Fibroblast of the aortic adventitia (primary cell): Measurements from ENCODE around the gene ECHS1. TPM values are rescaled to one million over a fixed set of nuclear protein-coding genes. Genes with fewer than 3 reads are reported as not detected.

Source experiments
- DNase-seq: peaks from one replicate; pipeline ENCODE4 v3.0.0-alpha.2; 2010; ENCODE audit warnings: low read depth
- H3K4me3 ChIP-seq: 2 replicates; pipeline ENCODE4 v1.5.1; 2011; ENCODE audit warnings: low read depth, mild to moderate bottlenecking, control low read depth, low read length, moderate library complexity
- CTCF ChIP-seq: IDR thresholded peaks from 2 replicates; pipeline ENCODE4 v1.5.1; 2011; ENCODE audit warnings: mild to moderate bottlenecking, low read length, control low read depth, inconsistent platforms; ENCODE audit not compliant: insufficient read depth
- total RNA-seq: library from RNA; depleted of rRNA; stranded (reverse); fragments of >200 nt; gene quantifications from 2 replicates; pipeline ENCODE4 v1.2.3, GENCODE V29; 2012; ENCODE audit warnings: low replicate concordance

Gene ECHS1
- total RNA-seq, 1 donor = 47.3 TPM

- no peak for TF ChIP-seq CTCF
- no peak for DNase-seq
- H3K4me3 ChIP-seq = no peak overlapping the region
These were observed 26.7 kb downstream of the ECHS1 start for GRCh38 chr10:133346413-133346812.

- DNase-seq = no peak
- no peak overlapping the region for H3K4me3 ChIP-seq
- no peak for TF ChIP-seq CTCF
These were observed 28.9 kb downstream of the ECHS1 start for GRCh38 chr10:133344236-133344635.

GRCh38 chr10:133343558-133343957 is 29.6 kb downstream of the ECHS1 start:
- no peak overlapping the region for H3K4me3 ChIP-seq
- no peak for DNase-seq

GRCh38 chr10:133342942-133343341 is 30.2 kb downstream of the ECHS1 start:
- DNase-seq = no peak
- H3K4me3 ChIP-seq = no peak overlapping the region
- TF ChIP-seq CTCF = no peak

More at GRCh38 chr10:133343558-133343957, 29.6 kb downstream of the ECHS1 start:
- TF ChIP-seq CTCF = no peak

GRCh38 chr10:133341983-133342382 is 31.2 kb downstream of the ECHS1 start:
- TF ChIP-seq CTCF = no peak
- no peak for DNase-seq

GRCh38 chr10:133339708-133340380 is 33.3 kb downstream of the ECHS1 start:
- no peak overlapping the region for H3K4me3 ChIP-seq
- no peak for DNase-seq
- TF ChIP-seq CTCF = no peak

More at GRCh38 chr10:133341983-133342382, 31.2 kb downstream of the ECHS1 start:
- H3K4me3 ChIP-seq = no peak overlapping the region
